SK-N-MC (cell line): ENCODE results near the gene SPPL2B.

Source experiments
- DNase-seq: peaks from one replicate; pipeline ENCODE4 v3.0.0-alpha.2; 2011; ENCODE audit warnings: low read depth, low spot score
- H3K27ac ChIP-seq: fragments of 200-600 bp; sonication (generic); 2 replicates; pipeline ENCODE4 v1.5.1; 2016; ENCODE audit warnings: mixed run types
- H3K36me3 ChIP-seq: fragments of 200-600 bp; sonication (generic); 2 replicates; pipeline ENCODE4 v1.6.1; 2017; ENCODE audit warnings: antibody characterized with exemption, low read length, mixed read lengths; ENCODE audit not compliant: insufficient read depth
- H3K4me3 ChIP-seq: fragments of 200-600 bp; sonication (generic); 2 replicates; pipeline ENCODE4 v1.5.1; 2016
- H3K9ac ChIP-seq: fragments of 200-600 bp; sonication (generic); 2 replicates; pipeline ENCODE4 v1.8.0; 2017; ENCODE audit warnings: mixed run types, mixed read lengths; ENCODE audit not compliant: insufficient read length
- H3K9me3 ChIP-seq: fragments of 200-600 bp; sonication (generic); 2 replicates; pipeline ENCODE4 v1.6.1; 2017; ENCODE audit warnings: low read depth, mild to moderate bottlenecking, antibody characterized with exemption, low read length, moderate library complexity, mixed read lengths
- EZH2 ChIP-seq: fragments of 200-600 bp; sonication (generic); IDR thresholded peaks from one replicate; pipeline ENCODE4 v1.6.1; 2017; ENCODE audit warnings: antibody characterized with exemption
- FOXP2 ChIP-seq: optimal IDR thresholded peaks from 2 replicates; pipeline ENCODE3; 2011; ENCODE audit warnings: mild to moderate bottlenecking, moderate library complexity; ENCODE audit not compliant: insufficient read depth; ENCODE audit errors: extremely low read length, control extremely low read depth
- POLR2AphosphoS5 ChIP-seq: IDR thresholded peaks from 2 replicates; pipeline ENCODE4 v1.6.1; 2012; ENCODE audit warnings: mild to moderate bottlenecking, low read depth, low read length, borderline replicate concordance

The SPPL2B gene

GRCh38 chr19:2331601-2332246 lies 3.2 kb downstream of the SPPL2B start:
- no peaks in the 10 kb centered on the region for H3K9me3 ChIP-seq
- DNase-seq: no peak
- no peak overlapping the region for H3K9ac ChIP-seq
- H3K36me3 ChIP-seq: peaks cover 2% of the 10 kb centered on the region; the same call in 1 of the 2 replicates
- no peak overlapping the region for H3K4me3 ChIP-seq
- no peak for TF ChIP-seq FOXP2
- TF ChIP-seq POLR2AphosphoS5: no peak
- no peak for TF ChIP-seq EZH2
- no peak overlapping the region; the same call in 1 of the 2 replicates for H3K27ac ChIP-seq

- H3K9me3 ChIP-seq: no peaks in the 10 kb centered on the region
- H3K4me3 ChIP-seq: no peak overlapping the region
- H3K36me3 ChIP-seq: no peaks in the 10 kb centered on the region
- no peak overlapping the region for H3K9ac ChIP-seq
- DNase-seq: no peak
- H3K27ac ChIP-seq: no peak overlapping the region
- no peak for TF ChIP-seq FOXP2
- TF ChIP-seq POLR2AphosphoS5: no peak
- TF ChIP-seq EZH2: no peak
Measured at GRCh38 chr19:2332341-2333026, 4.0 kb downstream of the SPPL2B start.

GRCh38 chr19:2333027-2333806 lies 4.7 kb downstream of the SPPL2B start:
- no peak overlapping the region for H3K27ac ChIP-seq
- TF ChIP-seq EZH2 (no peak), POLR2AphosphoS5 (no peak), FOXP2 (no peak)
- no peak overlapping the region for H3K4me3 ChIP-seq
- no peak for DNase-seq
- H3K9ac ChIP-seq: no peak overlapping the region
- no peaks in the 10 kb centered on the region for H3K36me3 ChIP-seq
- no peaks in the 10 kb centered on the region for H3K9me3 ChIP-seq

- no peak overlapping the region for H3K9ac ChIP-seq
- H3K36me3 ChIP-seq: no peaks in the 10 kb centered on the region
- no peak overlapping the region for H3K4me3 ChIP-seq
- no peak for DNase-seq
- TF ChIP-seq EZH2 (no peak), FOXP2 (no peak), POLR2AphosphoS5 (no peak)
- no peak overlapping the region for H3K27ac ChIP-seq
- no peaks in the 10 kb centered on the region for H3K9me3 ChIP-seq
Measured at GRCh38 chr19:2333807-2334211, 5.3 kb downstream of the SPPL2B start.

- Histone ChIP-seq H3K4me3 (no peak overlapping the region), H3K27ac (no peak overlapping the region), H3K9me3 (no peaks in the 10 kb centered on the region), H3K36me3 (no peaks in the 10 kb centered on the region), H3K9ac (no peak overlapping the region)
- no peak for DNase-seq
- TF ChIP-seq EZH2 (no peak), FOXP2 (no peak), POLR2AphosphoS5 (no peak)
Measured at GRCh38 chr19:2334426-2334825, 5.9 kb downstream of the SPPL2B start.

GRCh38 chr19:2334986-2335846 lies 6.7 kb downstream of the SPPL2B start:
- no peaks in the 10 kb centered on the region for H3K9me3 ChIP-seq
- H3K27ac ChIP-seq: no peak overlapping the region
- TF ChIP-seq POLR2AphosphoS5 (no peak), FOXP2 (no peak), EZH2 (no peak)
- no peak overlapping the region for H3K4me3 ChIP-seq
- H3K9ac ChIP-seq: no peak overlapping the region
- DNase-seq: no peak
- H3K36me3 ChIP-seq: no peaks in the 10 kb centered on the region

GRCh38 chr19:2335848-2336247 lies 7.4 kb downstream of the SPPL2B start:
- H3K36me3 ChIP-seq: no peaks in the 10 kb centered on the region
- no peak overlapping the region for H3K9ac ChIP-seq
- no peak overlapping the region for H3K27ac ChIP-seq
- H3K4me3 ChIP-seq: no peak overlapping the region
- DNase-seq: no peak
- no peaks in the 10 kb centered on the region for H3K9me3 ChIP-seq
- TF ChIP-seq POLR2AphosphoS5: no peak
- no peak for TF ChIP-seq FOXP2
- TF ChIP-seq EZH2: no peak
